HG03135 (cell line): ENCODE results near the gene PMEPA1.

Source experiments
- ATAC-seq: cut with Tn5 transposase; IDR thresholded peaks from one replicate; pipeline ENCODE4 v1.9.1; 2021; ENCODE audit warnings: mild to moderate bottlenecking, moderate library complexity; ENCODE audit not compliant: unreplicated experiment

The PMEPA1 gene

DNA sequence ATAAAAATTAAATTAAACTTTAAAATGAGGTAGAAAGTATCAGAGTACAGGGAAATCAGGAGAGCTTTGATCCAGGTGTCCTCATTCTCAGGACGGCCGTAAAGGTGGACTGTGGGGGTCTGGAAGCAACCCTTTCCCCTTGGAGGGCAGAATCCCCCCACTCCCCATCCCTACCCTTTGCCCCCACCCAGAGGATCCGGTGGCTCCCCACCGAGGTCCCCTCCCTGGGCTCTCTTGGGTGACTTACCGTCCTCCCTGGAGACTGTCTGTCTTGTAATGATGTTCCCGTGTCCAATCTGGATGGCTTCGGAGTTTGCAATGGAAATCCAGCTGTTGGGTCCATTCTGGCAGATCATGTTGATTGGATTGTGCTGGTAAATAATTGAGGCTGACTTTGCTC lies 96.9 kb downstream of the PMEPA1 start:
- no peak for ATAC-seq

DNA sequence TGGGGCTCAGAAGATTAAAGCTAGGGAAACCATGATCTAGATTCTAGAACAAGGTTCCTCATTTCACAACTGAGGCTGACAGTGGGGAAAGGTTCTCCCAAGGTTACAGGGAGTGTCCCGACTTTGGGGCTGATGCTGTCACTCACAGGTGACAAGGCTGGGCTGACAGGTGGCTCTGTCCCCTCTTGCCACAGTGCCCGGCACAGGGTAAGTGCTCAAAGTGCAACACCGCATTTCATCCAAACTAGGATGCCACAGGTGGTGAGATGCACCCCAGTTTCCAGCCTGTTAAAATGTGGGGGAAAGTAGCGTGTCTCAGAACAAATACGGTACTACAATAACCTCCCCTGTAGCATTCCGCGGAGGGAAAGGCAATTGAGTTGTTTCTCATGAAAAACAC lies 97.4 kb downstream of the PMEPA1 start:
- ATAC-seq, result no peak

DNA sequence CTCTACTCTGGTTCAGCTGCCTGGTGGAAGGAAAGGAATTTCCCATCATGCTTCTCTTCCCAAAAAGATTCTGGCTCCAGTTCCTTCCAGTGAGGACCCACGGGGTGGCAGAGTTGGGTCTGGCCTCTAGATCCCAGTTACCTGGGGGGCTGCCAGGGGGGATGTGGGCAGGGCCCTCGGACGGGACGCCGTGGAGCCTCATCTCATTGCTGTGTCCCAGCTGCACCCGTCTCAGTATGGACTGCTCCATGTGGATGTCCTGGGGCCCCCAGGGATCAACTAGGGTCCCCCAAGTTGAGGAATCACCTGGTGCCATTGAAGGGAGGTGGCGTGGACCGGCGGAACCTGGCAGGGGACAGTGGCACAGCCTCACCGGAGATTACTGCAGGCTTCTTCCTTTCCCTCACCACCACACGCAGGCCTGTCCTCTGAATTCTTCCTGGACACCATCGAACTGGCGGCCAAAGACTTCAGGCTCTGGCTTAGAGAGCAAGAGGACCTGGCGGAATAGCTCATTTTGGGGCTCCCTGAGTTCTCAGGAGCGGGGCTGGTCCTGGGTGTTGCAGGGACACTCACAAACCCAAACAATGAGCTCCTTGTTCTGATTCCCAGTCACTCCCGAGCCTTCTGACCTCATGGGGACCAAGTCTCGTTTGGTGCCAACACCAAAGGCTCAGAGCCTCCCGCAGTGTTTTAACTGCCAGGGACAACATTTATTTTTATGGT lies 98.1 kb downstream of the PMEPA1 start:
- no peak for ATAC-seq

DNA sequence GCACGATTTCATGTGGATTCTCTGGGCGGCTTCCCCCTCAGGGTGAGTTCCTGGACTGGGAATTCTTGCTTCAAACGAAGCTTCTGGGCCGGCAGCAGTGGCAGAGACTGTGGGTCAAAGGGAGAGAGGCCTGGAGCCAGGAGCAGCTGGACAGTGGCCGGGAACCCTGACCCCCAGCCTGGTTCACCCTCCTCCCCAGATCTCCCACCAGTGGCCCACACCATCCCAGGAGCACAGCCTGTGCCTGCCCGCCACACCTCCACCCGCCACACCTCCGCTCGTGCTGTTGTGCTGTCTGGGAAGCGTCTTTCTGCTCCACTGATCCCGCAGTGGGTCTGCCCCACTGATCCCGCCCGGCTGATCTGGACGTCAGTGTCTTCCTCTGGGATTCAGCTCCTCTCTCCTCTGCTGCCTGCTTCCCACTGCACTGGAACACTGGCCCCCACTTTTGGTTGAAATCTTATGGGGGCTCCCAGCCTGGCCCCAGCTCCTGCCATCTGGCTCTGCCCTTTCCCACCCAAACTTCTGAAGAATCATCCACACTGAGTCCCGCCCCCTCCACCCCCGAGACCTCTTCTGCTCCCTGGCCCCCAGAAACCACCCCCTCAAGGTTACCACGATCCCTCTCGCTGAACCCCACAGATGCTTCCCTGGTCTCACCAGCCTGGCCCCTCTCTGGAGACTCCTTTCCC lies 99.4 kb downstream of the PMEPA1 start:
- no peak for ATAC-seq

DNA sequence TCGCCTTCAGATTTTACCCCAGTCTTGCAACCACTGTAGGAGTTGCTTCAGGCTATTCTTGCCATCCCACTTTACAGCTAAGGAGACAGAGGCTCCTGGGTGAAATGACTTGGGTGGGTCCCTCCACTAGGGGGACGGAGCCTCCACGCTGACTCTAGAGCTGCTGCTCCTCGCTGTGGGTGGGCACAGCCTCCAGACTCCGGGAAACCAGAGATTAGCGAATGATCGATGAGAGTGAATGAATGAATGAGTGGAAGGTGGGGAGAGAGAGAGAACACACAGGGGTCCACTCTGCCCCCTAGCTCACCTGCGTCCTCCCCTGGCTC lies 100.0 kb downstream of the PMEPA1 start:
- no peak for ATAC-seq

DNA sequence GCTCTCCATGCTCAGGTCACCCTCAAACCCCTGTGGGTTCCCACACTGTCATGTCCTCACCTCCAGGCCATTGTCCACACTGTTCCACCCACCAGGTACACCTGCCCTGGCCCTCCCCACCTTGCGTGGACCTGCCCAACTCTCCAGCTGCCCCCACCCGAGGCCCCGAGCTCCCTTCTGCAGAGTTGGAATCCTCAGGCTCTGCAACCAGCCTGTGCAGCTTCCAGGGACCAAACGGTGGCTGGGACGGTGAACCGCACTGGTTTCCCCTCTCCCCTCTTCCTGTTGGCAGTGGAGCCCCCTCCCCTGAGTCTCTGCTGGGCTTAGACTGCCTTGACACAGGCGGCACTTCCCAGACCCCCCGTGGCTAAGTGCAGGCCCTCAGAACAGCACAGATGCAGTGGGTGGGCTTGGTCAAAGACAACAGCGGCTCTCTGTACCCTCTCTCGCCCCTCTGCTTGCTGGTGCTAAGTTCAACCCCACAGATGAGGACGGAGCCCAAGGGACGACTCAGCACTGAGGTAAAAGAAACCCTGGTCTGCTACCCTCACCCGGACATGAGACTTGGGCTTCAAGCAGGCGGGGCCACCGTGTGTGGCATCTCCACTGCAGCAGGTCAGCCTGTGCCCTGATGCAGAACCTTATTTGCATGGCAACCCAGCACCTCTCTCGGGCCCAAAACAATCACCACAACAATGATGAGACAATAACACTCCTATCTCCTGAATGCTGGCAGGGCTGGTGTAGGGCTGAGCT lies 100.6 kb downstream of the PMEPA1 start:
- ATAC-seq, result no peak

DNA sequence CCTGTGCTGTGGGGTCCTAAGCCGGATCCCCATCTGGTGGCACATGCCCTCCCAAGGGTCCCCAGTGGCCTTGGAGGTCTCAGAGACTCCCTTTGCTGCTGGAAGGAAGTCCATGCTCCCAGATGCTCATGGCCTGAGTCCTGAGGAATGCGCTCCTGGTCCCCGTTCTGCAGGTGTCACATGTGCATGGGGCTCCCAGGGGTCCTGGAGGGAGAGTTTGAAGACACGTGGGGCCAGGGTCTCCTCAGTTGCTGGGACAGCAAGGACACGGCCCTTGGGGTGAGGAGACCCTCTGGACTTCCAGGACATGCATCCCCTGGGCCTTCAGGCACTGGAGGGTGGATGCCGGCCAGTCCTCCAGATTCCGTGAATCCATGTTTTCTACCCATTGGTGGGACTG lies 101.3 kb downstream of the PMEPA1 start:
- ATAC-seq, result no peak

DNA sequence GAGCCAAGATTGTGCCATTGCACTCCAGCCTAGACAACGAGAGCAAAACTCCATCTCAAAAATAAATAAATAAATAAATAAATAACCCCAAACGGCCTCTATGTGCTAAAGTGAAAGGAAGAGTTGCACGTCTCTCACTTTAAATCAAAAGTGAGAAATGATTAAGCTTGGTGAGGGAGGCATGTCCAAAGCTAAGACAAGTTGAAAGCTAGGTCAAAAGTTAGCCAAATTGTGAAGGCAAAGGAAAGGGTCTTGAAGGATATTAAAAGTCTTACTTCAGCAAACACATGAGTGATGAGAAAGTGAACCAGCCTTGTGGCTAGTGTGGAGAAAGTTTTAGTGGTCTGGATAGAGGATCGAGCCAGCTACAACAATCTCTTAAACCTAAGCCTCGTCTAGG lies 103.9 kb downstream of the PMEPA1 start:
- ATAC-seq, result no peak

DNA sequence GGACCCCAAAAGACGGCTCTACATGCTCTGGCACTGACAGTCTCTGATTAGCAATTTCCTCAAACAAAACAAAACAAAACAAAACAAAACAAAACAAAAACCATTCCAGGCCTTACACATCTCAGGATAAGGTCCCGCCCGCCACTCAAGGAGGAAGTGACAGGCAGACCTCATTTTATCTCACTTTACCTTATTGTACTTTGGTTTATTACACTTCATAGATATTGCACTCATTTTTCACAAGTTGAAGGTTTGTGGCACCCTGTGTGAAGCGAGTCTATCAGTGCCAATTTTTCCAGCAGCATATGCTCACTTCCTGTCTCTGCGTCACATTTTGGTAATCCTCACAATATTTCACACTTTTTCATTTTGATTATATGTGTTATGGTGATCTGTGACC lies 104.8 kb downstream of the PMEPA1 start:
- ATAC-seq, result no peak

DNA sequence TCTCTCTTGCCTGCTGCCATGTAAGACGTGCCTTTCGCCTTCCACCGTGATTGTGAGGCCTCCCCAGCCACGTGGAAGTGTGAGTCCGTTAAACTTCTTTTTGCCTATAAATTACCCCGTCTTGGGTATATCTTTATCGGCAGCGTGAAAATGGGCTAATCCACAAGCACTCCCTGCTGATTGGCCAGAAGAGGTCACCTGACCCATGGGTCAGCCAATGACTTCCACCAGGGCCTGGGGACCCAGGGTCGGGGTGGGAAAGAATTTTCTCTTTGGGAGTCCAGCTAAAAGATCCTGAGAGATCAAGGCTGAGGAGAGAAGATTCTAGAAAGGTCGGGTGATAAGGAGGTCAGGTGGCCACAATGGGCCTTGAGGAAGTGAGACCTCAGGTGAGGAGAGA lies 106.7 kb downstream of the PMEPA1 start:
- ATAC-seq, result no peak

DNA sequence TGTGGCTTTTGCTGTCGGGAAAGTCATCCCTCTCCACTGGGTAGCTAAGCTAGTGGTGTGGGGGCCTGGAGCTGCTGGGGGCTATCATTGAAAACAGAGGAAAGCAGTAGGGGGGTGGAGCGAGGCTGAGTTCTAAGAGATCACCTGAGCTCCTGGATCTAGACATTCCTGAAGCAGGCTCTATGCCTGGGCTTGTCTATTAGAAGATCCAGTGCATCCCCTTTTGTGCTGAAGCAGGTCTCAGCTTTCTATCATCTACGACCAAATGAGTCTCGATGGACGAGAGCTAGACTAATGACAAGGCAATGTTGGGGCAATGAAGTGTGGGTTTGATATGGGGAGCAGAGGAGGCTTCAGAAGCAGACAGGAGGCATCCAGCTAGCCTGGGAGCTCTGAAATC lies 108.1 kb downstream of the PMEPA1 start:
- ATAC-seq, result no peak

DNA sequence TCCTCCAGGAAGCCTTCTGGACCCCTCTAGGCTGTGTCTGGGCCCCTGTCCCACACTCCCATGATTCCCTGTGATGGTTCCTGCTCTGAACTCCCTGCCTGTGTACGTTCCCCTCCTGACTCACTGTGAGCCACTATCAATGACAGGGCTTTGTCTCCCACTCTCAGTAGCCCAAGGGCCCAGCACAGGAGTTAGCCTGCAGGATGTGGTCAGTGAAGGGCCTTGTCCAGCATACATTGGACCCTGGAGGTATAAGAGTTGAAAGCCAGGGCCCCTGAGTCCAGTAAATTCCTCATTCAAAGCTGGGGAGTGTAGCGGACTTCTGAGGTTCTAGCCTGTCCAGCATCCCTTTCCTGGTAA lies 108.6 kb downstream of the PMEPA1 start:
- ATAC-seq, result no peak

DNA sequence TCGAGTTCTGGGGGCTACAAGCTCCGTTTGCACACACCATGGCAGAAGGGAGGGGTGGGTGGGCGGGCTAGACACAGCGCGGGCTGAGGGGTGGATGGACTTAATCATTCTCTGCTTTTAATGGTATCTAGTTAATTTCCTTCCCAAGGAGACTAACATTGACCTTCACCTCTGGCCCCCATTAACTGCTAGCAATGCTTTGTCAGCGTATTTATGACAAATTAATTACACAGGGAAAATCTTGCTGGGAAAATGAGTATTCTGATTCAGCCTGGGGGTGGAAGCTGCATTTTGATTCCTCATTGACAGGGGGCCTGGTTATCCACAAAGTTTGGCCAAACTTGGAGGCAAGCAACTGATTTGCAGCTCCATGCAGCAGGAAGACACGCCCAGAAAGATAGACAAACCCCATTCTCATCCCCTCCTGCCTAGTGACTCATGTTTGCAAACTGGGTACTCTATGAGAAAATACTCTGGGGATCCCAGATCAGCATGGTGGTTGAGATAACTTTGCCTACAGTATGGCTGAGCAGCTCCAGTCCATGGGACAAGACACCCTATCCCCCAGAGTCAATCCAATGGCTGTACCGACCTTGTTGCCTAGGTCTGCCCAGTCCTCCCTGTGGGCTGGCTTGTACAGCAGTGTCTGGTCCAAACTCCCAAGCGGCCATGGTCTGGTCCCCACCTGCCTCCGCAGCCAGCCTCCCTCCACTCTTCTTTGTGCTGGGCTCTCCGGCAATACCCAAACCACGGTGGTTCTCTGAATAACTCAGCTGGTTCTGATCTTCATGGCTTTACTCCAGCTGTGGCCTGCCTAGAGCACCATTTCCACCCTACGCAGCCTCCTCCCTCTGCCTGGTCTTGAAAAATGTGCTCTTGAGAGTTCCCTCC lies 109.2 kb downstream of the PMEPA1 start:
- ATAC-seq, result no peak

DNA sequence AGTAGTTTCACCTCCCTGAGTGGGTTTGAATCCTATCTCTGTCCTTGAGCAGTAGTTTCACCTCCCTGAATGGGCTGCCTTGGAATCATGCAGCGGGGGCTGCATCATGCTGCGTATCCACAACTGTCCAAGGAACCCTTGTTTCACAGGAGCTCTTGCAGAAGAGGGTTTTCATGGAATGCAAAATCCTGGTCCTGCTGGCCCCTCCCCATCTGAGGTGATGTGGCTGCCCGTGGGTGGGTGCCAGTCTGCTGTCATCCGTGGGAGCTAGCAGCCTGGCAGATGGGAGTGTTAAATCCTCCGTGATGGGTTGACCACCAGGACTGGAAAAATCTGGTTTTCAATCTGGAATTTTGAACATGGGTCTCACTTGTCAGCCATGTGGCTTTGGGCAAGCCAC lies 111.3 kb downstream of the PMEPA1 start:
- ATAC-seq, result no peak
